OCI-LY3 (cell line): ENCODE data around the gene SLCO2B1.

Experiments
- CTCF ChIP-seq: fragments of 200-600, 300-600 bp; sonication (generic); IDR thresholded peaks from 2 replicates; pipeline ENCODE4 v1.5.1; 2014; ENCODE audit warnings: antibody characterized with exemption, low read length, low read depth
- EZH2phosphoT487 ChIP-seq: fragments of 200-600 bp; shearing (Covaris generic); IDR thresholded peaks from 2 replicates; pipeline ENCODE4 v1.6.1; 2018; ENCODE audit warnings: antibody characterized with exemption, mixed run types, low read depth

GRCh38 chr11:75246671-75247350 is 95.9 kb downstream of the SLCO2B1 start:
- TF ChIP-seq CTCF (no peak), EZH2phosphoT487 (no peak)
